Mesenchymal stem cell (in vitro differentiated cells and primary cell): ENCODE results near the gene RDH5. TPM values are rescaled to one million over a fixed set of nuclear protein-coding genes. Genes with fewer than 3 reads are reported as not detected.

Experiments
- small RNA-seq: library from polyadenylated mRNA; stranded (forward); fragments of <200 nt; extraction: miRNeasy Mini kit (QIAGEN cat#:217004); gene quantifications from one replicate; pipeline ENCODE3, GENCODE V24; 2013; ENCODE audit warnings: low read depth

The RDH5 gene

Small RNA genes lying within 50 kb of the gene (small RNA-seq; reads per million reads assigned to genes)
- gene AC009779.1, result not detected
- not detected for gene RF00017
